ENCODE measurements around the gene ARMC2.
"Not testable (repeated sequence)": the region's sequence is repeated elsewhere in the genome, so short reads cannot be mapped to it uniquely, and the experiment has no call there.

ARMC2 gene

GRCh38 chr6:108809211-108809610, 39.0 kb upstream of the ARMC2 start:
- TF ChIP-seq CTCF (IDR thresholded peaks at IDR 0.05; ENCODE audit: low read depth, low read length, missing control alignments): no peak
- H3K4me3 ChIP-seq (ENCODE audit: low read depth, low read length): no peak overlapping the region
- no peak for DNase-seq (ENCODE audit: low read depth)
- in situ Hi-C loops (cut with HindIII; ENCODE audit: low sequenced_read_pairs): no loop called here

GRCh38 chr6:108810057-108810643, 38.1 kb upstream of the ARMC2 start:
- no peak for DNase-seq (ENCODE audit: low read depth)
- TF ChIP-seq CTCF (IDR thresholded peaks at IDR 0.05; ENCODE audit: low read depth, low read length, missing control alignments): no peak
- in situ Hi-C loops (cut with HindIII; ENCODE audit: low sequenced_read_pairs): no loop called here

GRCh38 chr6:108811490-108811889, 36.7 kb upstream of the ARMC2 start:
- no peak for TF ChIP-seq CTCF (IDR thresholded peaks at IDR 0.05; ENCODE audit: low read depth, low read length, missing control alignments)
- no peak overlapping the region for H3K4me3 ChIP-seq (ENCODE audit: low read depth, low read length)
- in situ Hi-C loops (cut with HindIII; ENCODE audit: low sequenced_read_pairs): no loop called here
- DNase-seq (ENCODE audit: low read depth): no peak

More at GRCh38 chr6:108810057-108810643, 38.1 kb upstream of the ARMC2 start:
- H3K4me3 ChIP-seq (ENCODE audit: low read depth, low read length): no peak overlapping the region

GRCh38 chr6:108813218-108813617, 35.0 kb upstream of the ARMC2 start:
- in situ Hi-C loops (cut with HindIII; ENCODE audit: low sequenced_read_pairs); DNase-seq (ENCODE audit: low read depth): not testable (repeated sequence)

GRCh38 chr6:108817276-108817675, 30.9 kb upstream of the ARMC2 start:
- H3K4me3 ChIP-seq (ENCODE audit: low read depth, low read length); in situ Hi-C loops (cut with HindIII; ENCODE audit: low sequenced_read_pairs); DNase-seq (ENCODE audit: low read depth): not testable (repeated sequence)

More at GRCh38 chr6:108813218-108813617, 35.0 kb upstream of the ARMC2 start:
- H3K4me3 ChIP-seq (ENCODE audit: low read depth, low read length): not testable (repeated sequence)

GRCh38 chr6:108820006-108820405, 28.2 kb upstream of the ARMC2 start:
- in situ Hi-C loops (cut with HindIII; ENCODE audit: low sequenced_read_pairs): no loop called here
- no peak overlapping the region for H3K4me3 ChIP-seq (ENCODE audit: low read depth, low read length)
- DNase-seq (ENCODE audit: low read depth): no peak
- no peak for TF ChIP-seq CTCF (IDR thresholded peaks at IDR 0.05; ENCODE audit: low read depth, low read length, missing control alignments)

- TF ChIP-seq CTCF (IDR thresholded peaks at IDR 0.05; ENCODE audit: low read depth, low read length, missing control alignments): no peak
- no peak for DNase-seq (ENCODE audit: low read depth)
- H3K4me3 ChIP-seq (ENCODE audit: low read depth, low read length): no peak overlapping the region
- in situ Hi-C loops (cut with HindIII; ENCODE audit: low sequenced_read_pairs): no loop called here
These were observed 25.8 kb upstream of the ARMC2 start for GRCh38 chr6:108822401-108822800.

GRCh38 chr6:108825326-108825725, 22.9 kb upstream of the ARMC2 start:
- no peak for DNase-seq (ENCODE audit: low read depth)
- no peak overlapping the region for H3K4me3 ChIP-seq (ENCODE audit: low read depth, low read length)
- in situ Hi-C loops (cut with HindIII; ENCODE audit: low sequenced_read_pairs): no loop called here
- TF ChIP-seq CTCF (IDR thresholded peaks at IDR 0.05; ENCODE audit: low read depth, low read length, missing control alignments): no peak

All from astrocyte of the cerebellum (primary cell).